Measurements from ENCODE around the gene CRACDL.

CRACDL gene

DNA sequence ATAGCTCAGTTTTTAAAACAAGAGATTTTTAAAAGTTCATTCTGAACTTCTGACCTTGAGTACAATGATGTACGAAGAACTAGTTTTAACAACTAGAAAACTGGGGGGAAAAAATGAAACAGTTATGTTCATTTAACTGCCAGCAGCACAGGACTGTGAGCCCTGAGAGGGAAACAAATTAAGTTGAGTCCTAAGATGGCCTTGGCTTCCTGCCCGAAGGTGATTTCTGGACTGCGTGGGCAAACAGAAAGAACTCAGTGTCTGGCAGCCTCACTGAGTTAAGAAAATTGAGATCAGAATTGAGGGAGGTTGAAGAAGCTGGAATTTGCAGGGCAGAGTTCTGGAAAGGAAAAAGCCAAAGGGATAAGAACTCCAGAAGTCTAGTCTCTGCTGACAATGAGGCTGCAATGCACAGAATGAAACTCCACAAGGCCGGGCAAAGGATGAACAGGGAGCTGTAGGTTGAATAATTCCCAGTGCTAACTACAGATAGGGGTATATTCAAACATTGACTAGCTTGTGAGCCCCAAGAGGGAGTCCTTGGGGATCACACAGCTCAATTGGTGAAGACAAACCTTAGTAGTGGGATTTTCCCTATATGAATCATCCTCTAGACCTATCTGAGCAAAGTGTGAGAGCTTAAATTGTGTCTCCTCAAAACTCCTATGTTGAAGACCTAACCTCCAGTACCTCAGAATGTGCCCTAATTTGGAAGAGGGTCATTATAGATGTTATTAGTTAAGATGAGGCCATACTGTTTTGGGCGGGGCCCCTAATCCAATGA, 13.1 kb upstream of the CRACDL start:
- H3K4me3 ChIP-seq (ENCODE audit: low read length), result no peak overlapping the region
- DNase-seq (ENCODE audit: low read depth), result no peak
- TF ChIP-seq, protein P1, sequence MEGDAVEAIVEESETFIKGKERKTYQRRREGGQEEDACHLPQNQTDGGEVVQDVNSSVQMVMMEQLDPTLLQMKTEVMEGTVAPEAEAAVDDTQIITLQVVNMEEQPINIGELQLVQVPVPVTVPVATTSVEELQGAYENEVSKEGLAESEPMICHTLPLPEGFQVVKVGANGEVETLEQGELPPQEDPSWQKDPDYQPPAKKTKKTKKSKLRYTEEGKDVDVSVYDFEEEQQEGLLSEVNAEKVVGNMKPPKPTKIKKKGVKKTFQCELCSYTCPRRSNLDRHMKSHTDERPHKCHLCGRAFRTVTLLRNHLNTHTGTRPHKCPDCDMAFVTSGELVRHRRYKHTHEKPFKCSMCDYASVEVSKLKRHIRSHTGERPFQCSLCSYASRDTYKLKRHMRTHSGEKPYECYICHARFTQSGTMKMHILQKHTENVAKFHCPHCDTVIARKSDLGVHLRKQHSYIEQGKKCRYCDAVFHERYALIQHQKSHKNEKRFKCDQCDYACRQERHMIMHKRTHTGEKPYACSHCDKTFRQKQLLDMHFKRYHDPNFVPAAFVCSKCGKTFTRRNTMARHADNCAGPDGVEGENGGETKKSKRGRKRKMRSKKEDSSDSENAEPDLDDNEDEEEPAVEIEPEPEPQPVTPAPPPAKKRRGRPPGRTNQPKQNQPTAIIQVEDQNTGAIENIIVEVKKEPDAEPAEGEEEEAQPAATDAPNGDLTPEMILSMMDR (IDR thresholded peaks at IDR 0.05; ENCODE audit: insufficient read depth, low read depth, low read length, missing control alignments), result no peak

DNA sequence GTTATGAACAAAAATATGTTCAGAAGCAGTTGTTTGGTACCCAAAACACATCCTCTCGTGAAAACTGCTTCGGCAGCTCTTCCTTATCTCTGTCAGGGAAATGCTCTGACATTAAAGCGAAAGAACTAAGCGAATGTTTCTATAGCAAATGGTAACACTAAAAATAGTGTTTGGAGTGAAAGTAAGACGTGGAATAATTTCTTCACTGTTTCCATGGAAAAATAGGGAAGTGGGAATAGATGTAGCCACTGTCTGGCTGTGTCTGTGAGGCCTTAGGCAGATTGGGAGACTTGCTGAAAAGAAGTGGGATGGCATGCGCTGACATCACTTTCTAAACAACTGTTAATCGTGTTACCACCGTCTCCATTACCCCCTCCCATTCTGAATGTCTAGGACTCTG, 11.5 kb upstream of the CRACDL start:
- DNase-seq (ENCODE audit: low read depth), result no peak
- no peak overlapping the region for H3K4me3 ChIP-seq (ENCODE audit: low read length)
- TF ChIP-seq, protein P1 (IDR thresholded peaks at IDR 0.05; ENCODE audit: insufficient read depth, low read depth, low read length, missing control alignments), result no peak

- H3K4me3 ChIP-seq (ENCODE audit: low read length), result no peak overlapping the region
- TF ChIP-seq, protein P1 (IDR thresholded peaks at IDR 0.05; ENCODE audit: insufficient read depth, low read depth, low read length, missing control alignments), result no peak
- no peak for DNase-seq (ENCODE audit: low read depth)
Measured at GRCh38 chr2:98946855-98947254, 10.8 kb upstream of the CRACDL start.

GRCh38 chr2:98944775-98945174, 8.8 kb upstream of the CRACDL start:
- DNase-seq (ENCODE audit: low read depth), result no peak
- TF ChIP-seq, protein P1 (IDR thresholded peaks at IDR 0.05; ENCODE audit: insufficient read depth, low read depth, low read length, missing control alignments), result no peak
- no peak overlapping the region for H3K4me3 ChIP-seq (ENCODE audit: low read length)

GRCh38 chr2:98940102-98940501, 4.1 kb upstream of the CRACDL start:
- no peak overlapping the region for H3K4me3 ChIP-seq (ENCODE audit: low read length)
- TF ChIP-seq, protein P1 (IDR thresholded peaks at IDR 0.05; ENCODE audit: insufficient read depth, low read depth, low read length, missing control alignments), result no peak
- DNase-seq (ENCODE audit: low read depth), result no peak

DNA sequence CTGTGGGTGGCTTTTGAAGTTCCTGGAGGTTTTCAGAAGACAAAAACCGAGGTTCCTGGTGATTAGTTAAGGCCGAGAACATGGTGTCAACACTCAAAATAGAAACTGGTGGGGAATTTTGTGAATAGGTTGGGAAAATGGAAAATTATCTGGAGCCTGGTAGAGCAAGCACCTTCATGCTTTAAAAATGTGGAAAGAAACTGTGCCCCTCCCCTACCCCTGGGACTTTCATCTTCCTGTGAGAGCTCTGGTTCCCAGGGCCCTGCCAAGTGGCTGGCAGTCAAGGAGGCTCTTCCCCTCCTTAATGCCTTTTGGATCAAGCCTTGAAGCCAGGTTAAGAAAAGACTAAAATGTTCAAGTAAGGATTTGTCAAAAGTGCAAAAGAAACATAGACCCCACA, 1.9 kb upstream of the CRACDL start:
- TF ChIP-seq, protein P1 (IDR thresholded peaks at IDR 0.05; ENCODE audit: insufficient read depth, low read depth, low read length, missing control alignments), result no peak
- no peak for DNase-seq (ENCODE audit: low read depth)
- no peak overlapping the region for H3K4me3 ChIP-seq (ENCODE audit: low read length)
